ENCODE measurements around the gene MAPK8IP3.

GRCh38 chr16:1759511-1759910 lies 53.5 kb downstream of the MAPK8IP3 start:
- TF ChIP-seq, protein P1, sequence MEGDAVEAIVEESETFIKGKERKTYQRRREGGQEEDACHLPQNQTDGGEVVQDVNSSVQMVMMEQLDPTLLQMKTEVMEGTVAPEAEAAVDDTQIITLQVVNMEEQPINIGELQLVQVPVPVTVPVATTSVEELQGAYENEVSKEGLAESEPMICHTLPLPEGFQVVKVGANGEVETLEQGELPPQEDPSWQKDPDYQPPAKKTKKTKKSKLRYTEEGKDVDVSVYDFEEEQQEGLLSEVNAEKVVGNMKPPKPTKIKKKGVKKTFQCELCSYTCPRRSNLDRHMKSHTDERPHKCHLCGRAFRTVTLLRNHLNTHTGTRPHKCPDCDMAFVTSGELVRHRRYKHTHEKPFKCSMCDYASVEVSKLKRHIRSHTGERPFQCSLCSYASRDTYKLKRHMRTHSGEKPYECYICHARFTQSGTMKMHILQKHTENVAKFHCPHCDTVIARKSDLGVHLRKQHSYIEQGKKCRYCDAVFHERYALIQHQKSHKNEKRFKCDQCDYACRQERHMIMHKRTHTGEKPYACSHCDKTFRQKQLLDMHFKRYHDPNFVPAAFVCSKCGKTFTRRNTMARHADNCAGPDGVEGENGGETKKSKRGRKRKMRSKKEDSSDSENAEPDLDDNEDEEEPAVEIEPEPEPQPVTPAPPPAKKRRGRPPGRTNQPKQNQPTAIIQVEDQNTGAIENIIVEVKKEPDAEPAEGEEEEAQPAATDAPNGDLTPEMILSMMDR (IDR thresholded peaks at IDR 0.05), result no peak
- TF ChIP-seq EZH2 (IDR thresholded peaks at IDR 0.05; ENCODE audit: borderline replicate concordance, insufficient read depth, low read depth, low read length, poor library complexity, severe bottlenecking), result no peak
